HG02973 (cell line): ENCODE results near the gene DGKD.
"Not testable (repeated sequence)": the region's sequence is repeated elsewhere in the genome, so short reads cannot be mapped to it uniquely, and the experiment has no call there.

Experiments
- ATAC-seq: cut with Tn5 transposase; IDR thresholded peaks from one replicate; pipeline ENCODE4 v1.9.1; 2021; ENCODE audit warnings: moderate library complexity; ENCODE audit not compliant: unreplicated experiment

DGKD gene

DNA sequence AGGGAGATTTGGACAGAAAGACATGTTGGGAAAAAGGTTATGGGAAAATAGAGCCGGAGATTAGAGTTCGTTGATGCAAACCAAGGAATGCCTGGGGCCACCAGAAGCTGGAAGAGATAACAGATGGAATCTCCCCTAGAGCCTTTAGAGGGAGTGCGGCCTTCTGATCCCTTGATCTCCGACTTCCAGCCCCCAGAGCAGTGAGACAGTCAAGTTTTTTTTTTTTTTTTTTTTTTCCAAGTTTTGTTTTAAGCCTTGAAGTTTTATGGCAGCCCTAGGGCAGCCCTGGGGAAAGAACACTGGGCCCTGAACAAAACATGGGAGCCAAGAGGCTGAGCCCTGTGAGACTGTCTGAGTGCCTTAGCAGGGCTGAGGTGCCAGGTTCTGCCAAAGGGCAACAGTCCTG, 6.5 kb downstream of the DGKD start:
- ATAC-seq: no peak

DNA sequence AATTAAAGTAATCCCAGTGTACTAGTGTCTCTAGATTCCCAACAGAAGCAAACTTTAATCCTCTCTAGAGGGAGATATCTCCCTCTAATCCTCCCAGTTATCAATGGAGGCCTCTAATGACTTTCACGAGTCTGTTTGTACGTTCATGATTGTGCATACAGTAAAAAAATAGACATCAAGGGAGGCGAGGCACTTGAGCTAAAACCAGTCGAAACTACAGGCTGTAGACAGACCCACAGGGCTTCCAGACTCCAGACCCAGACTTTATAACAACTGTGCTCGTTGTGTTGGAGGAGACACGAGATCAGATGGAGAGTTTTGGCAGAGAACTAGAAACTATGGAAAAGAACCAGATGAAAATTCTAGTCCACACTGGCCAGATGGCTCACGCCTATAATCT, 7.0 kb downstream of the DGKD start:
- ATAC-seq: no peak

DNA sequence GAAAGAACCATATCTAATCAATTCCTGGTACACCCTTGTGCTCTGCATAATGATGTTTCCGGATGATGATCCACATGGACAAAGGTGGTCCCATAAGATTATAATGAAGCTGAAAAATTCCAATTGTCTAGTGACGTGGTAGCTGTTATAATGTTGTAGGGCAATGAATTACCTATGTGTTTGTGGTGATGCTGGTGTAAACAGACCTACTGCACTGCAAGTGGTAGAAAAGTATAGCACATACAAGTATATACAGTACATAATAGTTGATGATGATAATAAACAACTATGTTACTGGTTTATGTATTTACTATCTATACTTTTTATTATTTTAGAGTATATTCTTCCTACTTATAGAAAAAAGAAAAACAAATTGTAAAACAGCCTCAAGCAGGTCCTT, 8.4 kb downstream of the DGKD start:
- ATAC-seq: no peak

DNA sequence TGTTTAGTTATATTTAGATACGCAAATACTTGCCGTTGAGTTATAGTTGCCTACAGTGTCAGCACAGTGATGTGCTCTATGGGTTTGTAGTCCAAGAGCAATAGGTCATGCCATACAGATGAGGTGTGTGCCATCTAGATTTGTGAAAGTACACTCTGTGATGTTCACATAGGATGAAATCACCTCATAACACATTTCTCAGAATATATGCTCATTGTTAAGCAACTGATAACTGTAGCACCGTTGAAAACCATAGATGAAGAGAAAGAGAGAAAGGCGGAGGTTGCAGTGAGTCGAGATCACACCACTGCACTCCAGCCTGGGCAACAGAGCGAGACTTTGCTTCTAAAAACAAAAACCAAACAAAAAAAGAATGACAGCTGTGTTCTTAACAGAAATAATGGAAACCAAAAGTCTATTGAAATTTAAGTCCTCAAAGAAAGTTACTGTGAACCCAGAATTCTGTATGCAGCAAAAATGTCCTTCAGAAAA, 9.5 kb downstream of the DGKD start:
- ATAC-seq: no peak

DNA sequence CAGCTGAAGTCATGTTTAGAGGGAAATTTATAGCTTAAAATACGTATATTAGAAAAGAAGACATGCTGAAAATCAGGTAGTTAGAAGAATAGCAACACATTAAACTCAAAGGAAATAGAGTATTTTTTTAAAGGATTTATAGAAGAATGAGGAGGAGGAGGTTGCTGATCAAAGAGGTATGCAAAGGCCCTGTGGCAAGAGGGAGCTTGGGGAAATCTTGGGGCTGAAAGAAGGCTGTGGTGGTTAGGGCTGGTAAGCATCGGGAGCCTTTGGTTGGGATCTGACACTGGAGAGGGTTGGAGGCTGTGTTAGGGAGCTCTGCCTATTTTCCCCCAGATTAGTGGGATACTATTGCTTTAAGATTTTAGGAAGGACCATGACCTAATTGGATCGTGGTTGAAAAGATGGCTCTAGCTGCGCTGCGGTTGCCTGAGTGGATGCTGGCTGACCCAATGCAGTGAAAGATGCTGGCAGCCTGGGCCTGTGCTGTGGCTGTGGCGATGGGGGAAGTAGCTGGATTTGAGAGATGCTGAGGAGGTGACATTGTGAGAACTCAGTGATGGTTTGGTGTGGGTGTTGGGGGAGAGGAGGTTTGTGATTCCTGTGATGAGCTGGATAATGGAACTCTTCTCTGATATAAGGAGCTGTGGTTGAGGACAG, 11.7 kb downstream of the DGKD start:
- ATAC-seq: no peak

DNA sequence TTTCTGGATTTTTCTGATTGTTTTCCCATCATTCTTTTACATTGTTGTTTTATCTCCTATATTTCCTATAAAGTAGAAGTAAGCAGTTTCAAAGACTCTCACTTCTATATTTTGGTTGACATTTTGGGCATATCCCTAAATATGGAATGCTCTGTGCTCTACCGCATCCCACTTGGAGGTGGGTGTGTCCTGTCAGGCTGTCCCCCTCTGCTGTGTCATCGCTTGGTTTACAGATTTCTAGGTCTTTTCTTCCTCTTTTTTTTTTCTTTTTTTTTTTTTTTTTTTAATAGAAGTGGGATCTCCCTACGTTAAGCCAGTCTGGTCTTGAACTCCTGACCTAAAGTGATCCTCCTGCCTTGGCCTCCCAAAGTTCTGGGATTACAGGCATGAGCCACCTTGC, 13.3 kb downstream of the DGKD start:
- no peak for ATAC-seq

DNA sequence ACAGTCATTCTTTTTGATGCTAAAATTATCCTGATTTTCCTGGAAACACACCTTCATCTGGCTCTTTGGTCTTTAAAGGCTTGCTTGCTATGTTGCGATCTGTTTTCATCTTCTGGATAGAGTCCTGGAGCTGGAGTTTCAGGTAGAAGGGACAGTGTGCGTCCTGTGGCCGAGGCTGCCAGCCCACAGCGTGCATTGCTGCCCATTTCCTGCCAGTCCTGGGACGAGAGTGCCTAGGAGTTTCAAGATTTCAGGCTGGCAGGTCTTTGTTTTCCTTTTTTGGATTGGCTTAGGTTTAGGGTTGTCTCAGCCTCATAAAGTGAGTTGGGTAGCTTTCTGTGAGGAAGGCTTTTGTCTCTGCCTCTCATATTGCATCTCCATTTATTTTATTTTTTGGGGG, 14.5 kb downstream of the DGKD start:
- ATAC-seq: no peak

DNA sequence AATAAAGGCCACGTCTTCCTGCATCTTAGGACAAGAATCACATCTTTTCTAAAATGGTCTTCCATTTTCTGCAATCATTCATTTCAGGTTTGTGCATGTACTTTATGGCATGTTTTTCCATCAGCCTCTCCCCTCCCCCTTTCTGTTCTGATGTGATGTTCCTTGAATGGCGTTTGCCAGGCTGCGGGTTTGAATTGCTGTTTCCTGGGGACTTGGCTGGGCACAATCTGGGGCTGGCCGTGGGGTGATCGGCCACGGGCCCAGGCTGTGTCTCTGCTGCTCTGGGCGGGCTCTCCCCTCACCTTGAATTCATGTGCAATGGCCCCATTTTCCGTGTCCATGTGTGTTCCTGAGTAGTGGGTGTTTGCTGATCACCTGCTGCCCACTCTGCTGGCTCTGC, 15.2 kb downstream of the DGKD start:
- no peak for ATAC-seq

DNA sequence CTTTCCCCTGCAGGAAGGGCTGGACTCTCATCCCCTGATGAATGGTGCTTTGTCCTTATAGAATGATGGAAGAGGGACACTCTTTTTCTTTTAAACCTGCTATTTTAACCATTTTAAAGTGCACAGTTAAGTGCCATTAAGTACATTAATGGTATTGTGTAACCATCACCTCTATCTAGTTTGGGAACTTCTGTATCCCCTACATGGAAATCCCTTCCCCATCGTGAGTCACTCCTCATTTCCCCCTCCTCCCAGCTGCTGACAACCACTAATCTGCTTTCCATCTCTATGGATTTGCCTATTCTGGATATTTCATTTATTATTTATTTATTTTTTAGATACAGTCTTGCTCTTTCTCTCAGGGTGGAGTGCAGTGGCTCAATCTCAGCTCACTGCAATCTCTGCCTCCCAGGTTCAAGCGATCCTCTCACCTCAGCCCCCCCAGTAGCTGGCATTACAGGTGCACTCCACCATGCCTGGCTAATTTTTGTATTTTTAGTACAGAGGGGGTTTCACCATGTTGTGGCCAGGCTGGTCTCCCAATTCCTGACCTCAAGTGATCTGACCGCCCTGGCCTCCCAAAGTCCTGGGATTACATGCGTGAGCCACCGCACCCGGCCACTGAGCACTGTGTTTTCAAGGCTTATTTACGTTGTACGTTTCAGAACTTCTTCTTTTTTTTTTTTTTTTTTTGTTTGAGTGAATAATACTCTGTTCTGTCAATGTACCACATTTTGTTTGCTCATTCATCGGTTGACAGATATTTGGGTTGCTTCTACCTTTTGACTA, 15.8 kb downstream of the DGKD start:
- ATAC-seq: no peak

DNA sequence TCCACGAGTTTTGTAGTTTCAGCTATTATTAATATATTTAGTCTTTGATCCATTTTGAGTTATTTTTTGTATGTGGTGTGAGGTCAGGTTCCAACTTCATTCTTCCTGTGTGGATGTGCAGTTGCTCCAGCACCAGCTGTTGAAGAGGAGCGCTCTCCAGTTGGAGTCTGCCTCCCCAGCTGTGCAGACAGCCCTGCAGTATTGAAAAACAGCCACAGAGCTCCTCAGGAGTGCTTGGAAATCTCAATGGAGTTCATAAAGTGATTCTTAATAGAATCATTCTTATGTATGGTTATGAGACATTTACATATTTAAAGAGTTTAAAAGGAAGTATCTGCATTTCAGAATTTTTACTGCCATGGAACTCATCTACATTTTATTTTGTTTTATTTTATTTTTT, 17.3 kb downstream of the DGKD start:
- ATAC-seq: no peak

DNA sequence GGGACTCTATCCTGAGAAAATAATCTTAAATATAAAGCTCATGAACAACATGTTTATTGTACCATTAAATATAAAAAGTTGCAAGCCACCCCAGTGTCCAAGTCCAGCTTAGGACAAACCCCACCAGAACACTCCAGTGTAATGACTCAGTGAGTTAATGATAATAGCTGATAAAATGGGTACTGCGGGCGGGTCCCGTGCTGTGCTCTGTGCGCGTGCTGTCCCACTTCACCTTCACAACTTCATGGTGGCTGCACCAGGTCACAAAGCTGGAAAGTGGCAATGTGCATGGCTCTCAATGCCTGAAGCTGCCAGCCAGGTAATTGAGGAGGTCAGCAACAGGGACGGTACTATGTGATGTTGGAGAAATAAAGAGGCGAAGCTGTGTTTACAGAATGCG, 18.6 kb downstream of the DGKD start:
- ATAC-seq: no peak

DNA sequence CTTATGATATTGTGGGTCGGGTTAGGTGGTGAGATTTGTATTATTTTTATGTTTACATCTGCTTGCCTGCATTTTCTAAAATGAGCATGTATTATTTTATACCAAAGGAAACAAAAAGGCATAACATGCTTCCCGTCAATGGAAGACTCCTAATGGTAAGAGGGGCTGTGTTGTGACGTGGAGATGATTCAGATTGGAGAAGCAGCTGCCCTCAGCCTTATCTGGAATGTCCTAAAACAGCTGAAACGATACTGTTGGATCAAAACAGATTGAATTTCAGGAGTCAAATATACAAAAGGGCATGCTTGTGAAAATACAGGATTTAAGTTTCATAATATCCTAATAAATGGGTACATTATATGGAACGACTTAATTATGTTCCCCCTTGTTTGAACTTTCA, 19.0 kb downstream of the DGKD start:
- ATAC-seq: no peak

DNA sequence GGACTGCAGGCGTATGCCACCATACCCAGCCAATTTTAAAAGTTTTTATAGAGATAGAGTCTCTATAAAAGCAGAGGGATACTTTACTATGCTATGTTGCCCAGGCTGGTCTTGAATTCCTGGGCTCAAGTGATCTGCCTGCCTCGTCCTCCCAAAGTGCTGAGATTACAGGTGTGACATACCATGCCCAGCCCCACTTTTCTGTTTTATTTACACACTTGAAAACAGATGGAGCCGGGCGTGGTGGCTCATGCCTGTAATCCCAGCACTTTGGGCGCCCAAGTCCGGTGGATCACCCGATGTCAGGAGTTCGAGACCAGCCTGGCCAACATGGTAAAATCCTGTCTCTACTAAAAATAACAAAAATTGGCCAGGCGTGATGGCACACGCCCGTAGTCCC, 20.5 kb downstream of the DGKD start:
- ATAC-seq: not testable (repeated sequence)

DNA sequence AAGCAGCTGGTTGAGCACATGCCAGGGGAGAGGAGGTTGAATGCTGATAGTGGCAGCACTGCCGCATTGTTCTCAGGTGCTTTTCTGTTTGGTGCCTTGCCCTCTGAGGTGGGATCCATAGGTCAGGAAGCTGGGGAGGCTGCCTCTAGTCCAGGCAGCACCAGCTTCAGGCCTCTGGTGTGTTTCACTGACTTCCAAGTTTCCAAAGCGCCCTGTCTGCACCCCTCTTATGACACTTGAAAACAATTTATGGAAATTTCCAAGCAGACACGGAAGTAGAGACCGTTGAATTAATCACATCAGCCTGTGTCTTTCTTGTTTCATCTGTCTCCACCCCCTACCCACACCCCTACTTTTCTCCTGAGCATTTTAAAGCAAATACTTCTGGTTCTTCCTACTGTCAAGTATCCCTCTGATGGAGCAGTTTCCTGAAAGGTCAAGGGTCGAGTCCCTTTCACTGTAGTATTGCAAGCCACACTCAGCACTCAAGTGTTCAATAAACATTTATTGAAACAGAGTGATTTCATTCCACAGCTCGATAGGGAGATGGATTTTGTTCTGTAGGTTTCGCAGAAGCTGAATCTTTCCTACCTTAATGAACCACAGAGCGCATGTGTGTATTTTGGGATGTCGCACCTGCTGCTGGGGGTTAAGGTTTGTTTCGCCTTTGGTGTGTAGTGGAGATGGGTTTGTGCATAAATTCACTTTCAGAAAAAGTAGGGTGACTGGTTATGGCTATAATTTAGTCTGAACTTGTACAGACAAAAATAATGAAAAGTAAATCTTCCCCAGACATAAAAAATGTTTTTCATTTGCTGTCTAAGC, 21.4 kb downstream of the DGKD start:
- ATAC-seq: no peak

DNA sequence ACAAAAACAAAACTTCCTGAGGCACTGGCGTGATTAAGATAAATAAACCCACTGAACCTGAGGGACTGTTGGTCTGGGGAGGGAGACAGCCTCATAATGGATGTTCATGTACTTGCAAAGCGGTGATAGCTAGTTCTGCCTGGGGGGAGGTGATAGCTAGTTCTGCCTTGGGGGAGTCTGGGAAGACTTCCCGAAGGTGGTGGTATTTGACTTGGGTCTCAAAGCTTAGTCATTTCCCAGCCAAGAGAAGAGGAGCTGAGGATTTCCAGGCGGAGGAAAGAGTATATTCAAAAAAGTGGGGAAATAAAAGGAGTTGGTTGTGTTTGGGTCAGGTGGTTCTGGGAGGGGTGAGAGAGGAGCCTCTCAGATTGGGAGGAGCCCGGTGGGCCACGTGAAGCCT, 24.7 kb downstream of the DGKD start:
- no peak for ATAC-seq

DNA sequence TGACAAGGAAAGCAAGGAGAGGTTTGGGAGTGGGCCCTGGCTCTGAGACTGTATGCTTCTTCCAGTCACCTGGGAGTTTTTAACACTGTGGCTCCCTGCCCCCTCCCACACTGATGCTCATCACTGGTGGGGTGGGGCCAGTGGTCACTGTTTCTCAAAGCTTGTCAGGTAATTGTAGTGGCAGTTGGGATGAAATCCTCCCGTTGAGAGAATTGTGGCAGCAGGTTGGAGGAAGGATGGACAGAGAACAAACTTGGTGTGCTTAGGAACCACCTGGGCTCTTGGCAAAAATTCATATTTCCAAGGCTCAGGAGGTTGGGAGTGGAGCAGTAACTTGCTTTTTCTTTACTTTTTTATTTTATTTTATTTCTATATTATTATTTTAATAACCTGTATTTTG, 25.1 kb downstream of the DGKD start:
- ATAC-seq: no peak

DNA sequence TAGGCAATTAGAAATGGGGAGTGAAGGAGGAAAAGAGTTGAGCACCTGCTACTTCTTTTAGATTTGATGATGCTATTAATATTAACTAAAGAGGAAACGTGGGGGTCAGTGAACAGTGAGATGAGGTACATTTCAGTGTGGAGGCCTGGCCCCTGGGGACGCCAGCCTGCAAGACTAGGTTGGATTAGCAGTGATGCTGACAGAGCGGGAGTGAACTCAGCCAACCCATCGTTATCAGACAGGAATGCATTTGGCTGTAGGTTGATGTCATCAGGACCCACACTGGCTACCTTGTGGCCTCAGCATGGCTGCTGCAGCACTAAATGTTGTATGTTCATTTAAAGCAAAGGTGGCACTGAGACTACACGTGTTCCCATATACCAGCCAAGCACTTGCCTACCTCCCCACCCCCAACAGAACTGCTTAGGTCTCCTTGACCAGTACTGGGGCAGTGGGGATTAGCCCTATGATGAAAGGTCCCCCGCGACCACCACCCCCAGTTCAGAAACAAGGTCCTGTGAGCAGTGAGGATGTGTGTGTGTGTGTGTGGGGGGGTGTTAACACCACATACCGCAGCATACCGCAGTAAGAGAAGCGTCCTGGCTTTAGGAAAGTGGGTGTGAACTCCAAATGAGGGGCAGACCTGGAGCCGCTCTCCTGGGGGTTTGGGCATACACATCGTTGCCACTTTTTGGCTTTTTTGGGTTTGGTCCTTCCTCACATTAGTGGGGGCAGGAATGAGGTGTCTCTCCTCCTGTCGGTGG, 26.0 kb downstream of the DGKD start:
- ATAC-seq: no peak

DNA sequence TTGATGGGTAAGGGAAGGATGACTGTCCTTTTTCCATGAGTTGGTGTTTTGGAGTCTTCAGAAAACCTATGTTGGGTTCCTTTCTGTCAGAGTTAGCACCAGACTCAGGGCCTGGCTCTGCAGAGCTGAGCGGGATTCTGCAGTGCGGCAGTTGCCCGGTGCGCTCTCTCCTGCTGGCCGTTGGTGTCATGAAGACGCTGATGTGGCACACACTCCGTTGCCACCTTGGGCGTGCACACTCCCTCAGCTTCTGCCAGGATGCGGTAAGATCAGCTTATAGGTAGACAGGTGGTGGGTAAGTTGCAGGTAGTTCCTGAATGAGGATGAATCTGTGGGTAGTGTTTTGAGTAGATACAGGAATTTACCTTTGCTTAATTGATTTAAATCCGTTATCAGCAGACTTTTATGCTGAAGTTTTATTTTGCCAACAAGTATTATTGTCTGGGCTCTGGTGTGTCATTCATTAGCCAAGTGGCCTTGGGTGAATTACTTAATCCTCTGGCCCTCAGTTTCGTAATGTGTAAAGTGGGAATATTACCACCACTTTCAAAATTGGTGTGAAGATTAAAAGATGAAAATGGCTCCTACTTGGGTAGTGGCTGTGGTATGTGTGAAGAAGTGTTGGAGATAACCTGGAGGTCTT, 26.8 kb downstream of the DGKD start:
- ATAC-seq: no peak

DNA sequence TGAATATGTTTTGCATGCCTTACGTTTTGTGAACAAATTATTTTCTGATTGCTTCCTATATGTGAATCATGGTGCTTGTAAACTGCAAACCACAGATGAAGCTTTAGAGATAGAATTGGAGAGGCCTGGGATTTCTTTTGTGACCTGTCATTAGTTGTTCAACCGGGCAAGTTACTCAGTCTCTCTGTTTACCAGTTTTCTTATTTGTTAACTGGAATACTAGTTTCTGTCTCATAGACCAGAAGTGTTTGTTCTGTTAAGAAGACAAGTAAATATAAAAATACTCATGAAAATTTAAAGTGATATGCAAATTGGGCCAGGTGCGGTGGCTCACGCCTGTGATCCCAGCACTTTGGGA, 27.3 kb downstream of the DGKD start:
- no peak for ATAC-seq

DNA sequence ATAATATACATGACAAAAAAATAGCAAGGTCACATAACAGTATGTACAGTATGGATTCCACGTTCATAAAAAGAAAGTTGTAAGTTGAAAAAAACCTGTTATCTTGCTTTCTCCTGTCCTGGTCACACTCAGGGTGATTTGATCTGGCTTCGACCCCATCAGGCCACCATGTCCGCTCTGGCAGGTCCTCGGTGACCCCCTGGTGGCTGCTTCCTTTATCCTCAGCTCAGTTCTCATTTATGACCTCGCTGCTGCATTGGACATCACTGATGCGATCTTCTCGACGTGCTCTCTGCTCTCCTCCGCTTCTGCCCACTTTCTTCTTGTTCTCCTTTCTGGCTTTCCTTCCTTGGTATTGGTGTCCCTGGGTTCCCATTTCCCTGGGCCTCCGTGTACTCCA, 29.7 kb downstream of the DGKD start:
- no peak for ATAC-seq
